Measurements from ENCODE around the gene BCL3. TPM values are rescaled to one million over a fixed set of nuclear protein-coding genes. Genes with fewer than 3 reads are reported as not detected.

The BCL3 gene
- total and polyA plus RNA-seq, 10 of the 15 experiments (the other 5 are each of a cell fraction or from before 2014, with no cell fraction given), result 0.55 to 22.7 (median 3.6) TPM

- TF ChIP-seq NRF1 (conservative IDR thresholded peaks at IDR 0.05; ENCODE audit: low read depth, low read length) (no peak), PML (IDR thresholded peaks at IDR 0.05; ENCODE audit: low read length) (no peak), DPF2 (IDR thresholded peaks at IDR 0.05) (0 out of 2 replicates have a peak, but pooled peaks have one; percentile 12)
- Histone ChIP-seq H4K20me1 (ENCODE audit: control insufficient read depth, insufficient read depth) (no peaks in the 10 kb centered on the region), H3K9me3 (replicated peaks; ENCODE audit: control insufficient read depth, insufficient read depth, low read length) (no peaks in the 10 kb centered on the region), H3K79me2 (ENCODE audit: control insufficient read depth, insufficient read depth, low read length) (peaks cover 28% of the 10 kb centered on the region), H2AFZ (ENCODE audit: control insufficient read depth, low read depth, low read length) (no peak overlapping the region), H3K4me1 (ENCODE audit: control insufficient read depth, insufficient read depth, low read length) (peaks cover 25% of the 10 kb centered on the region), H3K27me3 (replicated peaks in 1 of 2; ENCODE audit: control insufficient read depth in 2 of 2, insufficient read depth in 2 of 2, low read length in 1 of 2) (no peaks in the 10 kb centered on the region), H3K4me2 (ENCODE audit: control insufficient read depth, insufficient read depth) (no peak overlapping the region; the same call in 1 of the 2 replicates), H3K9ac (ENCODE audit: control insufficient read depth, insufficient read depth, low read length) (no peak overlapping the region; the same call in 1 of the 2 replicates), H3K4me3 (no peak overlapping the region), H3K27ac (ENCODE audit: control insufficient read depth, insufficient read depth) (no peak overlapping the region), H3K36me3 (ENCODE audit: control insufficient read depth in 2 of 2, insufficient read depth in 2 of 2, low read length in 1 of 2) (no peaks in the 10 kb centered on the region; a peak in 2 of 4 replicates)
- intact Hi-C loops (cut with micrococcal nuclease; ENCODE audit: unreplicated experiment), result no loop called here
- WGBS (ENCODE audit: insufficient coverage, insufficient replicate concordance, low lambda C conversion rate, missing lambda C conversion rate), result 73% methylated on average over 5 of the region's 5 CpGs
- ChIA-PET POLR2A (no interaction called here), CTCF (no interaction called here), RAD21 (ENCODE audit: unreplicated experiment) (interaction anchor here (4.2 kb wide), 1 partner anchor 22 kb away, joined by 16 read pairs; no protein-coding TSS in a partner anchor), SMC1A (ENCODE audit: uncharacterized antibody, unreplicated experiment) (no interaction called here)
- ATAC-seq (no peak), FAIRE-seq (no peak), DNase-seq (ENCODE audit: low read depth, low spot score) (no peak)
- BruUV-seq (replicated peaks), result no TSS peak
- in situ Hi-C loops (cut with MboI), result no loop called here
These were observed 1.9 kb upstream of the BCL3 start for GRCh38 chr19:44746616-44746945.

- Histone ChIP-seq H3K4me1 (ENCODE audit: control insufficient read depth, insufficient read depth, low read length) (peaks cover 25% of the 10 kb centered on the region), H3K27ac (ENCODE audit: control insufficient read depth, insufficient read depth) (peak overlapping the region; percentile 92), H3K9me3 (replicated peaks; ENCODE audit: control insufficient read depth, insufficient read depth, low read length) (no peaks in the 10 kb centered on the region), H2AFZ (ENCODE audit: control insufficient read depth, low read depth, low read length) (peak overlapping the region; percentile 77), H3K27me3 (replicated peaks in 1 of 2; ENCODE audit: control insufficient read depth in 2 of 2, insufficient read depth in 2 of 2, low read length in 1 of 2) (no peaks in the 10 kb centered on the region), H3K4me3 (peak overlapping the region; percentile 98), H3K36me3 (ENCODE audit: control insufficient read depth in 2 of 2, insufficient read depth in 2 of 2, low read length in 1 of 2) (no peaks in the 10 kb centered on the region; a peak in 2 of 4 replicates), H3K9ac (ENCODE audit: control insufficient read depth, insufficient read depth, low read length) (peak overlapping the region; percentile 73), H3K4me2 (ENCODE audit: control insufficient read depth, insufficient read depth) (peak overlapping the region; percentile 79), H4K20me1 (ENCODE audit: control insufficient read depth, insufficient read depth) (no peaks in the 10 kb centered on the region), H3K79me2 (ENCODE audit: control insufficient read depth, insufficient read depth, low read length) (peaks cover 30% of the 10 kb centered on the region)
- RAD21 ChIA-PET (ENCODE audit: unreplicated experiment), result no interaction called here
- BruUV-seq (replicated peaks), result no TSS peak
- DNase-seq (ENCODE audit: low read depth, low spot score) (peak; percentile 59), ATAC-seq (peak; percentile 76), FAIRE-seq (peak; percentile 69)
- POLR2A ChIA-PET, result no interaction called here
- SMC1A ChIA-PET (ENCODE audit: uncharacterized antibody, unreplicated experiment), result no interaction called here
- CTCF ChIA-PET, result no interaction called here
- WGBS (ENCODE audit: insufficient coverage, insufficient replicate concordance, low lambda C conversion rate, missing lambda C conversion rate), result 2% methylated on average over 21 of the region's 34 CpGs
- in situ Hi-C loops (cut with MboI) (no loop called here), intact Hi-C loops (cut with micrococcal nuclease; ENCODE audit: unreplicated experiment) (no loop called here)
- TF ChIP-seq SMAD5 (IDR thresholded peaks at IDR 0.05; ENCODE audit: low read depth) (no peak), CBFB (IDR thresholded peaks at IDR 0.05; ENCODE audit: low read depth) (no peak), MXI1 (IDR thresholded peaks at IDR 0.05; ENCODE audit: low read depth, low read length) (0 out of 2 replicates have a peak, but pooled peaks have one; percentile 23), PAX5 (IDR thresholded peaks at IDR 0.05; ENCODE audit: borderline replicate concordance, low read depth, low read length) (peak; percentile 35; the same call in 1 of the 2 replicates), E4F1 (IDR thresholded peaks at IDR 0.05; ENCODE audit: borderline replicate concordance, partially characterized antibody) (no peak), CREB1 (IDR thresholded peaks at IDR 0.05; ENCODE audit: low read depth) (no peak), RUNX3 (IDR thresholded peaks at IDR 0.05; ENCODE audit: low read length) (no peak), MTA2 (IDR thresholded peaks at IDR 0.05; ENCODE audit: low read depth) (0 out of 2 replicates have a peak, but pooled peaks have one; percentile 26)
These were observed 1.4 kb upstream of the BCL3 start for GRCh38 chr19:44746946-44747738.
